ENCODE data around the gene FBXO22.

- TF ChIP-seq CTCF (IDR thresholded peaks at IDR 0.05; ENCODE audit: insufficient read depth, low read length) = no peak
- no peak for TF ChIP-seq POLR2AphosphoS5 (IDR thresholded peaks at IDR 0.05; ENCODE audit: low read depth)
- TF ChIP-seq REST (IDR thresholded peaks at IDR 0.05; ENCODE audit: insufficient replicate concordance, low read depth) = no peak
- TF ChIP-seq GABPA (IDR thresholded peaks at IDR 0.05; ENCODE audit: low read depth) = no peak
Measured at GRCh38 chr15:75966073-75966472, 62.4 kb downstream of the FBXO22 start.

All from HL-60 (cell line).